Vagina (tissue), 2 donors: ENCODE measurements around the gene GIGYF2.

Experiments
- POLR2A ChIP-seq, 2 donors: fragments of 450-650 bp; IDR thresholded peaks; one replicate each; pipeline ENCODE4 v1.6.1; 2017; ENCODE audit warnings: antibody characterized with exemption in 2 of 2, mild to moderate bottlenecking in 2 of 2, moderate library complexity in 2 of 2
- POLR2AphosphoS5 ChIP-seq, 2 donors: sonication (generic); formaldehyde crosslinking; IDR thresholded peaks; one replicate each; pipeline ENCODE4 v1.9.0; 2017; ENCODE audit warnings: antibody characterized with exemption in 2 of 2, mild to moderate bottlenecking in 2 of 2, low read depth in 1 of 2; ENCODE audit not compliant: insufficient read depth in 1 of 2

DNA sequence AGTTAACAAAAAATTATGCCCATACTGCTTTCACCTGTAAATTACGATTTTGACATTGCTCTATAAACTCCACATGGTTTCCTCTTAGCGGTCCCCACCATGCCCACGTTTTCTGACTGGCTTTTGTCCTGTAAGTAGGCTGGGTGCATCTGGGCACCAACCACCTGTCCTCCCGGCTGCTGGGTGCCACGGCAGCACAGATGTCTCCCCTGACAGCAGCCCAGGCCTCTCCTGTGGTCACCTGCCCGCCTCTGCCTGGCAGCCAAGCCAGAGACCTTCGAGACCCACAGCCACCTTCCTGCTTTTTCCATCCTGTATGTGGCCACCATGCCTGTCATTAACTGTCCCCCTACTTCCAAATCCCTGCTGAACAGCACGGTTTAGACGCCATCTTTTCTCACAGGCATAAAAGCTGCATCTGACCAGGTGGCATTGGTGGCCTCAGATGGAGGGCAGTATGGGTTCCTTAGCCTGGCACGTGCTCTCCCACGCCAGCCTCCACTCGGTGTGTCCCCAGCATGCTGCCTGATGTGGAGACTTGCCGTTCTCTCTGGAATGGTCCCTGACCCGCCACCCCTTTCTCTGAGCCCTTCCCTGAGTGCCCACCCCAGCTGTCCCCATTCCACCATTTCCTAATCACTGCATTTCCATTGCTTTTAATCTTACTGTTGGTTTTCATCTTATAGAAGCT, 191.9 kb downstream of the GIGYF2 start:
- TF ChIP-seq POLR2AphosphoS5 (IDR thresholded peaks at IDR 0.05; ENCODE audit: insufficient read depth in 1 of 2, low read depth in 1 of 2) (no peak), POLR2A (IDR thresholded peaks at IDR 0.05) (no peak)
